ENCODE data around the gene IPO8. TPM values are rescaled to one million over a fixed set of nuclear protein-coding genes. Genes with fewer than 3 reads are reported as not detected.

IPO8 gene
- total RNA-seq, 4 donors from 2014 or later, result 34.7 to 73.9 (median 44.7) TPM

- H3K9me3 ChIP-seq, result no peaks in the 10 kb centered on the region
- WGBS, 2 donors (ENCODE audit: low coverage in 1 of 2), result 41 to 58% methylated on average over 4 of the region's 4 CpGs
- H3K4me3 ChIP-seq, result no peak overlapping the region
- H3K27me3 ChIP-seq, result no peaks in the 10 kb centered on the region
- no peak for ATAC-seq
- TF ChIP-seq EP300 (IDR thresholded peaks at IDR 0.05), result no peak
- no peak for TF ChIP-seq POLR2A (IDR thresholded peaks at IDR 0.05)
- no peak for TF ChIP-seq CTCF (IDR thresholded peaks at IDR 0.05)
- no peak for TF ChIP-seq POLR2AphosphoS5 (IDR thresholded peaks at IDR 0.05)
- peaks cover 0 to under 1% of the 10 kb centered on the region in 2 donors for H3K36me3 ChIP-seq
- no peak overlapping the region for H3K27ac ChIP-seq
- H3K4me1 ChIP-seq, result peaks cover 4 to 45% (median 19%) of the 10 kb centered on the region in 3 donors
Measured at GRCh38 chr12:30691122-30691879, 4.4 kb downstream of the IPO8 start.

GRCh38 chr12:30687265-30687986, 8.2 kb downstream of the IPO8 start:
- WGBS, 2 donors (ENCODE audit: low coverage in 1 of 2), result 75 to 78% methylated on average over 2 of the region's 2 CpGs
- TF ChIP-seq POLR2AphosphoS5 (IDR thresholded peaks at IDR 0.05) (no peak), CTCF (IDR thresholded peaks at IDR 0.05) (no peak), POLR2A (IDR thresholded peaks at IDR 0.05) (no peak)
- peaks cover 0 to 28% of the 10 kb centered on the region in 2 donors for H3K36me3 ChIP-seq
- H3K4me3 ChIP-seq, result no peak overlapping the region
- no peaks in the 10 kb centered on the region for H3K9me3 ChIP-seq
- H3K27ac ChIP-seq, result no peak overlapping the region
- H3K27me3 ChIP-seq, result no peaks in the 10 kb centered on the region
- ATAC-seq, result no peak
- H3K4me1 ChIP-seq, result peaks cover 0 to 18% (median 0%) of the 10 kb centered on the region in 3 donors

- TF ChIP-seq POLR2A (IDR thresholded peaks at IDR 0.05) (no peak), CTCF (IDR thresholded peaks at IDR 0.05) (no peak)
- 50 to 67% methylated on average over 1 of the region's 1 CpG for WGBS, 2 donors (ENCODE audit: low coverage in 1 of 2)
- Histone ChIP-seq H3K9me3 (no peaks in the 10 kb centered on the region), H3K4me3 (no peak overlapping the region), H3K4me1 (no peaks in the 10 kb centered on the region), H3K36me3 (peaks cover 0 to 91% of the 10 kb centered on the region in 2 donors), H3K27me3 (no peaks in the 10 kb centered on the region), H3K27ac (no peak overlapping the region)
- ATAC-seq, result no peak
Measured at GRCh38 chr12:30679241-30679640, 16.4 kb downstream of the IPO8 start.

GRCh38 chr12:30678221-30678620, 17.4 kb downstream of the IPO8 start:
- no peak overlapping the region for H3K27ac ChIP-seq
- 92 to 100% methylated on average over 1 of the region's 1 CpG for WGBS, 2 donors (ENCODE audit: low coverage in 1 of 2)
- no peaks in the 10 kb centered on the region for H3K4me1 ChIP-seq
- no peak for TF ChIP-seq CTCF (IDR thresholded peaks at IDR 0.05)
- no peak for TF ChIP-seq EP300 (IDR thresholded peaks at IDR 0.05)
- no peak for TF ChIP-seq POLR2A (IDR thresholded peaks at IDR 0.05)
- no peak for TF ChIP-seq POLR2AphosphoS5 (IDR thresholded peaks at IDR 0.05)
- no peak overlapping the region for H3K4me3 ChIP-seq
- peaks cover 0 to 93% of the 10 kb centered on the region in 2 donors for H3K36me3 ChIP-seq
- H3K27me3 ChIP-seq, result no peaks in the 10 kb centered on the region
- H3K9me3 ChIP-seq, result no peaks in the 10 kb centered on the region
- no peak for ATAC-seq

- 82 to 89% methylated on average over 3 to 4 of the region's 4 CpGs for WGBS, 2 donors (ENCODE audit: low coverage in 1 of 2)
- no peak overlapping the region for H3K27ac ChIP-seq
- H3K4me1 ChIP-seq, result no peaks in the 10 kb centered on the region
- H3K36me3 ChIP-seq, result peaks cover 5 to 82% of the 10 kb centered on the region in 2 donors
- no peaks in the 10 kb centered on the region for H3K9me3 ChIP-seq
- no peaks in the 10 kb centered on the region for H3K27me3 ChIP-seq
- no peak for ATAC-seq
- no peak overlapping the region for H3K4me3 ChIP-seq
- TF ChIP-seq EP300 (IDR thresholded peaks at IDR 0.05) (no peak), POLR2A (IDR thresholded peaks at IDR 0.05) (no peak)
Measured at GRCh38 chr12:30661210-30661609, 34.5 kb downstream of the IPO8 start.
